HepG2 (cell line): ENCODE measurements around the gene CSNK2B. TPM values are rescaled to one million over a fixed set of nuclear protein-coding genes. Genes with fewer than 3 reads are reported as not detected.
A peak's percentile ranks its signal among the peaks of the same experiment; 100 is the strongest.

Experiments
- DBP ChIP-seq: sonication (generic); formaldehyde crosslinking; IDR thresholded peaks from 2 replicates; pipeline ENCODE4 v1.4.0; 2020; ENCODE audit warnings: missing genetic modification reagents; ENCODE audit errors: not compliant biosample characterization
- DPF2 ChIP-seq: sonication (generic); formaldehyde crosslinking; IDR thresholded peaks from 2 replicates; pipeline ENCODE4 v1.4.0; 2020; ENCODE audit warnings: mild to moderate bottlenecking, low read depth, missing genetic modification reagents, borderline replicate concordance
- EP300 ChIP-seq, 3 experiments: sonication (generic) in 1 of 3; formaldehyde crosslinking in 1 of 3; IDR thresholded peaks; 2 replicates each; pipeline versions ENCODE4 v1.5.1 to v1.6.1; 2011 to 2020; ENCODE audit warnings: low read depth in 2 of 3, low read length in 2 of 3, borderline replicate concordance in 1 of 3, improper control_type of control experiment in 1 of 3, mild to moderate bottlenecking in 1 of 3, missing genetic modification reagents in 1 of 3, moderate library complexity in 1 of 3
- EZH2 ChIP-seq: conservative IDR thresholded peaks from 2 replicates; pipeline ENCODE4 v1.6.1; 2012; ENCODE audit warnings: mild to moderate bottlenecking, low read depth, low read length, moderate library complexity
- HNF4A ChIP-seq: sonication (generic); formaldehyde crosslinking; IDR thresholded peaks from 2 replicates; pipeline ENCODE4 v1.4.0; 2020; ENCODE audit warnings: missing genetic modification reagents
- PITX1 ChIP-seq: sonication (generic); formaldehyde crosslinking; IDR thresholded peaks from 2 replicates; pipeline ENCODE4 v1.5.1; 2020; ENCODE audit warnings: mild to moderate bottlenecking, missing genetic modification reagents
- PRMT3 ChIP-seq: sonication (generic); formaldehyde crosslinking; IDR thresholded peaks from 2 replicates; pipeline ENCODE4 v1.8.1; 2022; ENCODE audit warnings: low read depth, mild to moderate bottlenecking, moderate library complexity, missing genetic modification reagents, borderline replicate concordance
- PRPF4 ChIP-seq: fragments of 200-400 bp; formaldehyde crosslinking; IDR thresholded peaks from 2 replicates; pipeline ENCODE4 v1.6.1; 2016; ENCODE audit warnings: low read length, low read depth; ENCODE audit not compliant: poor library complexity, severe bottlenecking
- SUZ12 ChIP-seq: fragments of 150-350 bp; IDR thresholded peaks from 2 replicates; pipeline ENCODE4 v1.6.1; 2014; ENCODE audit warnings: low read depth, low read length
- TERF1 ChIP-seq: sonication (generic); formaldehyde crosslinking; IDR thresholded peaks from 2 replicates; pipeline ENCODE4 v1.8.0; 2022; ENCODE audit warnings: mild to moderate bottlenecking, missing genetic modification reagents, moderate library complexity
- TSC22D2 ChIP-seq: sonication (generic); formaldehyde crosslinking; IDR thresholded peaks from 2 replicates; pipeline ENCODE4 v1.5.1; 2020; ENCODE audit warnings: missing genetic modification reagents, mild to moderate bottlenecking, borderline replicate concordance
- ZBTB3 ChIP-seq: sonication (generic); formaldehyde crosslinking; IDR thresholded peaks from 2 replicates; pipeline ENCODE4 v1.4.0; 2020; ENCODE audit warnings: low read depth, mild to moderate bottlenecking, moderate library complexity, missing genetic modification reagents, borderline replicate concordance
- ZBTB37 ChIP-seq: sonication (generic); formaldehyde crosslinking; IDR thresholded peaks from 2 replicates; pipeline ENCODE4 v1.4.0; 2020; ENCODE audit warnings: mild to moderate bottlenecking, missing genetic modification reagents
- ZBTB49 ChIP-seq: sonication (generic); formaldehyde crosslinking; IDR thresholded peaks from 2 replicates; pipeline ENCODE4 v1.4.0; 2020; ENCODE audit warnings: missing genetic modification reagents, borderline replicate concordance
- ZNF263 ChIP-seq: sonication (generic); formaldehyde crosslinking; IDR thresholded peaks from 2 replicates; pipeline ENCODE4 v1.4.0; 2020; ENCODE audit warnings: missing genetic modification reagents
- ZNF614 ChIP-seq: IDR thresholded peaks from 2 replicates; pipeline ENCODE4 v1.6.1; 2018; ENCODE audit warnings: missing biosample characterization, missing genetic modification reagents, inconsistent platforms, borderline replicate concordance
- ZNF713 ChIP-seq: sonication (generic); formaldehyde crosslinking; IDR thresholded peaks from 2 replicates; pipeline ENCODE4 v1.4.0; 2020; ENCODE audit warnings: mild to moderate bottlenecking, missing genetic modification reagents
- polyA plus RNA-seq, 8 experiments: library from polyadenylated mRNA; depleted of rRNA in 3 of 8; stranded (reverse) in 7 of 8; unstranded in 1 of 8; fragments of >200 nt; fragmentation: Illumina TruSeq in 4 of 8; extraction: Trizol in 4 of 8; gene quantifications; 2 replicates each; pipeline versions ENCODE4 v1.2.1 to v1.2.3, GENCODE V29; 2011 to 2016; ENCODE audit warnings: low read depth in 4 of 8, missing spikeins in 1 of 8, mixed read lengths in 1 of 8; ENCODE audit not compliant: insufficient read depth in 1 of 8
- total RNA-seq, 5 experiments: library from RNA; depleted of rRNA; stranded (reverse); fragments of >200 nt; fragmentation: Illumina TruSeq; extraction: Trizol; gene quantifications; 2 replicates each; pipeline ENCODE4 v1.2.3, GENCODE V29; 2016; ENCODE audit warnings: low read depth in 1 of 5
- TF ChIP-seq, protein P1 (sequence below): sonication (generic); formaldehyde crosslinking; IDR thresholded peaks from 2 replicates; pipeline ENCODE4 v1.8.0; 2022; ENCODE audit warnings: mild to moderate bottlenecking, missing genetic modification reagents
- TF ChIP-seq, protein P2 (sequence below): sonication (generic); formaldehyde crosslinking; IDR thresholded peaks from 2 replicates; pipeline ENCODE4 v1.5.0; 2020; ENCODE audit warnings: missing genetic modification reagents

Gene CSNK2B
- total and polyA plus RNA-seq, 2 of the 13 experiments (the other 11 are each of a cell fraction or from before 2014, with no cell fraction given) = 111 to 296 TPM

GRCh38 chr6:31717499-31718222 is 51.8 kb downstream of the CSNK2B start (continued):
- TF ChIP-seq, protein P1, sequence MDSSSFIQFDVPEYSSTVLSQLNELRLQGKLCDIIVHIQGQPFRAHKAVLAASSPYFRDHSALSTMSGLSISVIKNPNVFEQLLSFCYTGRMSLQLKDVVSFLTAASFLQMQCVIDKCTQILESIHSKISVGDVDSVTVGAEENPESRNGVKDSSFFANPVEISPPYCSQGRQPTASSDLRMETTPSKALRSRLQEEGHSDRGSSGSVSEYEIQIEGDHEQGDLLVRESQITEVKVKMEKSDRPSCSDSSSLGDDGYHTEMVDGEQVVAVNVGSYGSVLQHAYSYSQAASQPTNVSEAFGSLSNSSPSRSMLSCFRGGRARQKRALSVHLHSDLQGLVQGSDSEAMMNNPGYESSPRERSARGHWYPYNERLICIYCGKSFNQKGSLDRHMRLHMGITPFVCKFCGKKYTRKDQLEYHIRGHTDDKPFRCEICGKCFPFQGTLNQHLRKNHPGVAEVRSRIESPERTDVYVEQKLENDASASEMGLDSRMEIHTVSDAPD (CRISPR knock-in tag) = 0 out of 2 replicates have a peak, but pooled peaks have one; percentile 29
- TF ChIP-seq SUZ12 (no peak), PITX1 (CRISPR knock-in tag) (no peak), PRMT3 (CRISPR knock-in tag) (no peak), DPF2 (CRISPR knock-in tag) (no peak), EZH2 (0 out of 2 replicates have a peak, but pooled peaks have one; percentile 45), HNF4A (CRISPR knock-in tag) (no peak; the same call in 1 of the 2 replicates), ZBTB49 (CRISPR knock-in tag) (no peak), DBP (CRISPR knock-in tag) (no peak), ZNF263 (CRISPR knock-in tag) (no peak), ZNF713 (CRISPR knock-in tag) (no peak), TERF1 (CRISPR knock-in tag) (no peak), ZBTB3 (CRISPR knock-in tag) (no peak), PRPF4 (no peak), EP300 (IDR thresholded peaks at IDR 0.05; ENCODE audit: low read depth in 2 of 2, low read length in 2 of 2) (no peak), EP300 (CRISPR knock-in tag; IDR thresholded peaks at IDR 0.05; ENCODE audit: borderline replicate concordance) (0 out of 2 replicates have a peak, but pooled peaks have one; percentile 25), ZNF614 (CRISPR knock-in tag) (peak; percentile 79; the same call in 1 of the 2 replicates), ZBTB37 (CRISPR knock-in tag) (no peak), TSC22D2 (CRISPR knock-in tag) (no peak)
- TF ChIP-seq, protein P2, sequence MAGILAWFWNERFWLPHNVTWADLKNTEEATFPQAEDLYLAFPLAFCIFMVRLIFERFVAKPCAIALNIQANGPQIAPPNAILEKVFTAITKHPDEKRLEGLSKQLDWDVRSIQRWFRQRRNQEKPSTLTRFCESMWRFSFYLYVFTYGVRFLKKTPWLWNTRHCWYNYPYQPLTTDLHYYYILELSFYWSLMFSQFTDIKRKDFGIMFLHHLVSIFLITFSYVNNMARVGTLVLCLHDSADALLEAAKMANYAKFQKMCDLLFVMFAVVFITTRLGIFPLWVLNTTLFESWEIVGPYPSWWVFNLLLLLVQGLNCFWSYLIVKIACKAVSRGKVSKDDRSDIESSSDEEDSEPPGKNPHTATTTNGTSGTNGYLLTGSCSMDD (CRISPR knock-in tag) = no peak
